T-helper 1 cell treated with Interleukin-12 subunit alpha and Interleukin-12 subunit beta and Interleukin-4 antibody, amounts not matched to agents 30 ng/mL and 1 ng/mL, for 36 hours (primary cell): ENCODE measurements around the gene CLIC4. TPM values are rescaled to one million over a fixed set of nuclear protein-coding genes. Genes with fewer than 3 reads are reported as not detected.
"Not testable (repeated sequence)": the region's sequence is repeated elsewhere in the genome, so short reads cannot be mapped to it uniquely, and the experiment has no call there.

Source experiments
- intact Hi-C: fragments of 100-400 bp; cut with micrococcal nuclease; formaldehyde crosslinking; loops from one replicate; pipeline ENCODE4 v1.15.1; 2024
- total RNA-seq: library from RNA; stranded (reverse); gene quantifications from 2 replicates; pipeline ENCODE4 v1.2.3, GENCODE V29; 2022

CLIC4 gene
- total RNA-seq, 1 donor from 2014 or later: 26.9 TPM

DNA sequence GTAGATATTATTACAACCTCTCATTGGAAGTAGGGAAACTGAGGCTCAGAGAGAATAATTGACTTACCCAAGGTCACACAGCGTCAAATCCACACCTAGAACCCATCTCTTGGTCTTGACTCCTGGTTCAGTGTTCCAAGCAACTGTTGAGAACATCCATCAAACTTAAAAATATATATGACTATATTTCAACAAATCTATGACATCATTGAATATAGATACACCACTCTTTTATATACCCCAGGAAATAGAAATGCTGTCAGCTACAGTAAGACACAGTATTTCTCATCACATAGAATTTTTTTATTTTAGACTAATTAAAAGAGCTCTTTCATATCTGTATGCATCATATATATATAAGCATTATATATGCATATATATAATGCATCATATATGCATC lies 127.9 kb downstream of the CLIC4 start:
- intact Hi-C loops: no loop called here

DNA sequence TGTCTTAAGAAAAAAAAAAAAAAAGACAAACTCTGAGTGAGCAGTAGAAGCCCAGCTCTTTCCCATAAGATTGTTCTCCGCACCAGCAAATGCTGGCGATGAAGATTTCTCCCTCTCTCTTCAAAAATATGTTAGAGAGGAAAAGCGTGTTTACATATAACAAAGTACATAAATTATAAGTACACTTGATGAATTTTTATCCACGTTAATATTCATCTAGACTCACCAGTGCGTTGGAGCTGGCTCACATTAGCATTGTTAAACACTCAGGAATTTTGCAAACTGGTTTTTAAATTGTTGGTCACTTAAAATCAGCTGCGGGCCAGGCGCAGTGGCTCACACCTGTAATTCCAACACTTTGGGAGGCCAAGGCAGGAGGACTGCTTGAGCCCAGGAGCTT lies 128.8 kb downstream of the CLIC4 start:
- intact Hi-C loops: no loop called here

DNA sequence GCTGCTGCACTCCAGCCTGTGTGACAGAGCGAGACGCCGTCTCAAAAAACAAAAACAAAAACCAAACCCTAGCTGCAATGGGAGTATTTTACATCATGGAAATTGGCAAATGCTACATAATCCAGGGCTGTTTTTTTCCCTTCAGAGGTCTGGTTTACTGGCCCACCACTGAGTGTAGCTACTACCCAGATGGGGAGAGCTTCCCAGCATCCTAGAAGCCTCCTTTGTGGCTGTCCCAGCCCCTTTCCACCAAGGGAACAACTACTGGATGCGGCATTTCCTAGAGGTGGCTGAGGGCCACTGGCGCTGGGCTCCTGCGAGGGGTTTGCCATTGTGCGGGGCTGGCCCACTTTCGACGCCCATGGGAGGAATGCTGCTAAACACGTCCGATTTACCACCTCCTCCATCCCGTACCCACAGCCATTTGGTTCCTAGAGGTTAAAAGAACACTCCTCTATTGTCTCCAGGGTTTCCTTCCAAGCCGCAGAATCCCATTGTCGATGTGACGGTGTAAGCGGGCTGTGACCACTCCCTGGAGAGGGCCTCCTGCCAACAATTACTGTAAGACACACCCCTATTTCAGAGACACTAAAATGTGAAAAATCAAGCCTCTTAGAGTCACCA lies 129.5 kb downstream of the CLIC4 start:
- intact Hi-C loops: no loop called here

DNA sequence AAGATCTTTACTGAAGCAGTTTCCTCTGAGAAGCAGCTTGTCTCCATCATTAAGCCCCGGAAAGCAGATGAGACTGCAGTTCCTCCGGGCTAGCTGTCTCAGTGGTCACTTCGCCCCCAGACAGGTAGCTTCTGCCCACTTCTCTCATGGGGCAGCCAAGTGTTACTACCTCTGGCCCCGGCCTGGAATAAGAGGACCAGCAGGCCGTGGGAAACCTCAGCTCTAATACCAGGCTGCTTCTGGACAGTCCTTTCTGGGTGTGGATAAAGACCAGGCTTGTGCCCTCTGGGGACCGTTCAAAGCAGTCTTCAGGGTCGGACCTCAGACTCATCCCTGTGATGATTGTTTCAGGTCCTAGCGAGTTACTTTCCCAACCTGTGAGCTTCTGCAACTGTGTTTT lies 130.0 kb downstream of the CLIC4 start:
- intact Hi-C loops: no loop called here

DNA sequence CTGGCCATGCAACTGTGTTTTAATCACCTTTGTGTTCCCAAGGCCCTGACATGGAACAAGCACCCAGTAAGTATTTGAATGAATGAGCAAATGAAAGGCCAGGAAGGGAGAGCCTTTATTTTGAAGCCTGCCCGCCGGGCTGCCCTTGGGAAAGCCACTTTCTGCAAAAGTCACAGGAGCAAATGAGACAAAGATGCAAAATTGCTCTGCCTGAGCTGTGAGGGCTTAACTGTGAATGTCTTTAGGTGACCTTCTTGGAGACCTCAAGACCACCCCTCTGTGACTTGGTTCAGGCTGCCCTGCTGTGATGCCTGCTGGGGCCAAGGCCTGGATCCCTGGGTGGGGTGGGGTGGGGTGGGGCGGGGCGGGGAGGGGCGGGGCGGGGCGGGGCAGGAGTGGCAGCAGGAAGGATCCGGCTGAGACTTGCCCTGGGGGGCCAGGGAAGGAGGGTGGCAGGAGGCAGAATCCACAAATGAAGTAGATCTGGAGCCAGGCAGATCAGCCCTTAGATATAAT lies 130.8 kb downstream of the CLIC4 start:
- intact Hi-C loops: no loop called here

DNA sequence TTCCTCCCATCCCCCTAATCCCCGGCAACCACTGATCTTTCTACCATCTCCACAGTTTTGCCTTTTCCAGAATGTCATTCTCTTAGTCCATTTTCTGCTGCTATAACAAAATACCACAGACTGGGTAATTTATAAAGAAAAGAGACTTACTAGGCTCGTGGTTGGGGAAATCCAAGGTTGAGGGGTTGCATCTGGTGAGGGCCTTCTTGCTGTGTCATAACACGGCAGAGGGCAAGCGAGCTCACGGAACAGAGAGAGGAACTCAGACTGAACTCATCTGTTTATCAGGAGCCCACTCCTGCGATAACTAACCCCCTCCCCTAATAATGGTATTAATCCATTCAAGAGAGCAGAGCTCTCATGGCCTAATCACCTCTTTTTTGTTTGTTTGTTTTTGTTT lies 132.8 kb downstream of the CLIC4 start:
- intact Hi-C loops: no loop called here

DNA sequence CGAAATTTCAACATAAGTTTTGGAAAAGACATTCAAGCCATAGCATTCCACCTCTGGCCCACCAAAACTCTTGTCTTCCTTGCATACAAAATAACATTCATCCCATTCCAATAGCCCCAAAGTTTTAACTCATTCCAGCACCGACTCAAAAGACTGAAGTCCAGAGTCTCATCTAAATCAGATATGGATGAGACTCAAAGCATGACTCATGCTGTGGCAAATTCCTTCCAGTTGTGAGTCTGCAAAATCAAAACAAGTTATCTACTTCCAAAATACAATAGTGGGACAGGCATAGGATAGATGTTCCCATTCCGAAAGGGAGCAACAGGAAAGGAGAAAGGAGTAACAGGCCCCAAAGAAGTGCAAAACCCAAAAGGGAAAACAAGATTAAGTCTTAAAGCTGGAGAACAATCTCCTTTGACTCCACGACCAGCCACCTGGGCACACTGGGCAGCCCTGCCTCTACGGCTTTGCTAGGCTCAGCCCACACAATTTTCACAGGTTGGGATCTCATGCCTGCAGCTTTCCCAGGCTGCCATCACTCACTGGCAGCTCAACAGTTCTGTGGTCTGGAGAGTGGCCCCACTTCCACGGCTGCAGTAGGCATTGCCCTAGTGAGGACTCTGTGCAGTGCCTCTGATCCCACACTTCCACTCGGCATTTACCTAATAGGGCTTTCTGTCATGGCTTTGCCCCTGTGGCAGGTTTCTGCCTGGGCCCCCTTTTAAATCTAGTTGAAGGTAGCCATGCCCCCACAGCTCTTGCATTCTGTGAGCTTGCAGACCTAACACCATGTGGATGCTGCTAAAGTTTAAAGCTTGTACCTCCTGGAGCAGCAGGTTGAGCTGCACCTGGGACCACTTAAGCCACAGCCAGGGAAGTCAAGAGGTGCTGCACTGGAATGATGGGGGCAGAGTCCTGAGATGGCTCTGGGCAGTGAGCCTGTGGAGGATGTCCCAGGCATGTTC lies 133.8 kb downstream of the CLIC4 start:
- intact Hi-C loops: no loop called here

DNA sequence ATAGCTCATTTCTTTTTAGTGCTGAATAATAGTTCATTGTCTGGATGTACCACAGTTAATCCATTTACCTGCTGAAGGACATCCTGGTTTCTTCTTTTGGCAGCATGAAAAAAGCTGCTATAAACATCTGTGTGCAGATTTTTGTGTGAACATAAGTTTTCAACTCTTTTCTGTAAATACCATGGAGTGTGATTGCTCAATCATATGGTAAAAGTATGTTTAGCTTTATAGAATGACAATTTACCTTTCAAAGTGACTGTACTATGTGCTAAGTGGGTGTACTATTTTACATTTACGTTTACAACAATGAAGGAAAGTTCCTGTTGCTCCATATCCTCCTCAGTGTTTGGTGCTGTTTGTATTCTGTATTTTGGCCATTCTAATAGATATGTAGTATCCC lies 135.8 kb downstream of the CLIC4 start:
- intact Hi-C loops: no loop called here

DNA sequence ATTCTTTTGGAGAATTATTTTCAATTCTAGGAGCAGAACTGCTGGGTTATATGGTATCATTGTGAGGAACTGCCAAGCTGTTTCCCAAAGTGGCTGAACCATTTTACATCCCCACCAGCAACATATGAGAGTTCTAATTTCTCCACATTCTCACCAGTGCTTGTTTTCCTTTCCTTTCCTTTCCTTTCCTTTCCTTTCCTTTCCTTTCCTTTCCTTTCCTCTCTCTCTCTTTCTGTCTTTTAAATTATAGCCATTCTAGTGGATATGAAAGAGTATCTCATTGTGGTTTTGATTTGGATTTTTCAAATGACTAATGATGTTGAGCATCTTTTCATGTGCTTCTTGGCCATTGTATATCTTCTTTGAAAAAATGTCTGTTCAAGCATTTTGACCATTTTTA lies 139.5 kb downstream of the CLIC4 start:
- intact Hi-C loops: no loop called here

DNA sequence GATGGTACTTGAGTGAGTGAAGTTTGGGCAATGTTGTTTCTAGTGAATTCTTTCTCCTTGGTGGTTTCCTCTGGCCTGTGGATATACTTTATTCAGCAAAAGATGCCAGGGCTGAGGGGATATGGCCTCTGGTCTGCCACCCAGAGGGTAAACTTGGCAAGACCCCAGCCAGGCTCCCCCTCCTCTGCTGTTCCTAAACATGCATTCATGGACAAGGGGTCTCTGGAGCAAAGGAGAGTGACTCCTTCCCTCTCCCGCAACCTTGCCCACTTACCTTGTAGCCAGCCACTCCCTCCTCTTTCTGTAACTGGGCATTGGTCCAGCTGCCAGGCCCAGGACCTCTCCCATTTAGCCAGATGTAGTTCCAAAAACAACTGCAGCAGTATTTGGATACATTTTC lies 141.0 kb downstream of the CLIC4 start:
- intact Hi-C loops: no loop called here

DNA sequence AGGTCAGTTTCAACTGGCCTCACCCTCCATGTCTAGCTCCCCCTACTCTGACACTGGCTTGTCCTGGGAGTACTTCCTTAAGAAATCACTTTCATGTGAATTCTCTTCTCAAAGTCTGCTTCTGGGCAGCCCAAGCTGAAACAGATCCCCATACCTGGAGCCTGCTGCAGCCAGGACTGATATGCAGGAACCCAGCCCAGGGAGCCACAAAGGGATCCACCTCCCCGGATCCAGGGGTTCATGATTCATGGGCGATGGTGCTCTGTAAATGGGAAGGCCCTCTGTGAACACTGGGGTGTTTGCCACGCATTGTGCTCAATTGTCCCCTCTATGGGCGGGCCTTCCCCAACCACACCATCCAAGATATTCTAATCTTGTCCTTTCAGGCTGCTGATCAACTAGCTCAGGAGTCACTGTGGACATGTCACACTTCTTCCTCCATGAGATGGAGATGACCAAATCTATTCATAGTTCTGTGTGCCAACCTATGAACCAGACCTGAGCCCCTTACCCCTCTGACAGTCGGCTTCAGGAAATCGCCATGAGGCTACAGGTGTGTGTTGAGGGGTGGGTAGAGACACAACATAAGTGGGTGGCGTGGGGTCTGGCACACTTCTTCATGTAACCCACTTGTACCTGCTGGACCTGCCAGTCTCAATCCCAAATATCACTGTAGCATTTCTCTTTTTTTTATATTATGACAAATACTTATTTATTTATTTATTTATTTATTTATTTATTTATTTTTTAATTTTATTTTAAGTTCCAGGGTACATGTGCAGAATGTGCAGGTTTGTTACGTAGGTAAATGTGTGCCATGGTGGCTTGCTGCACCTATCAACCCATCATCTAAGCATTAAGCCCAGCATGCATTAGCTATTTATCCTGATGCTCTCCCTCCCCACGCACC lies 143.1 kb downstream of the CLIC4 start:
- intact Hi-C loops: no loop called here

DNA sequence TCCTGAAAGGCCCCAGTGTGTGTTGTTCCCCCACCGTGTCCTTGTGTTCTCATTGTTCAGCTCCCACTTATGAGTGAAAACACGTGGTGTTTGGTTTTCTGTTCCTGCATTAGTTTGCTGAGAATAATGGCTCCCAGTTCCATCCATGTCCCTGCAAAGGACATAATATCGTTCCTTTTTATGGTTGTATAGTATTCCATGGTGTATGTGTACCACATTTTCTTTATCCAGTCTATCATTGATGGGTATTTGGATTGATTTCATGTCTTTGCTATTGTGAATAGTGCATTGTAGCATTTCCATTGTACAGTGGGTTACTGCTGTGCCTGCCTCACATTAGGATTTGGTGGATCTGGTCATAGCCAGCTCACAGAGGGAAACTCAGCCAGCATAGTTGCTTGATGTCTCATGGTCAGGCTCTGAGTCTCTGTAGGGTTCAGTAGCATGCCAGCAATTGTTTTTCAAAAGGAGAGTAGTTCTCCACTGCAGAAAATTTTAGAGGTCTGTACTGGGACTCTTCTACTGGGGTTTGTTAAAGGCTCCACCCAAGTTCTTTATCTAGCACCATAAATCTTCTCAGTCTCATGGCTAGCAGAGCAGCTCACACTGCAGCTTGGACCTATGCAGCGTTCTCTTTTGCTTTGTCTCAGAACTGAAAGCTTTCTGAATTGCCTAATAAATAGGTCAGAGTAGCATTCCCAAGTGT lies 143.9 kb downstream of the CLIC4 start:
- intact Hi-C loops: no loop called here

DNA sequence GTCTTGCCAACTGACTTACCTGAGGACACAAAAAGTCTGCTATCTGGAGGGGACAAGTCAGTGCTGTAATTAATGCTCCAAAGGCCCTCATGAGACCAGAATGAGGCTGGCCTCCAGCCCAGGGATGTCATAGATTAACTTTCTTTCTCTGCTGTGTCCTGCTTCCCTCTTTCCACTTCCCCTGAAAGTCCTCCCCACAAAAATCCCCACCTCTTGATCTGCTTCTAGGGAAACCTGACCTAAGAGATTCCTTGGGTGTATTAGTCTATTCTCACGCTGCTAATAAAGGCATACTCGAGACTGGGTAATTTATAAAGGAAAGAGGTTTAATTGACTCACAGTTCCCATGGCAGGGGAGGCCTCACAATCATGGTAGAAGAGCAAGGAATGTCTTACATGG lies 145.6 kb downstream of the CLIC4 start:
- intact Hi-C loops: no loop called here

DNA sequence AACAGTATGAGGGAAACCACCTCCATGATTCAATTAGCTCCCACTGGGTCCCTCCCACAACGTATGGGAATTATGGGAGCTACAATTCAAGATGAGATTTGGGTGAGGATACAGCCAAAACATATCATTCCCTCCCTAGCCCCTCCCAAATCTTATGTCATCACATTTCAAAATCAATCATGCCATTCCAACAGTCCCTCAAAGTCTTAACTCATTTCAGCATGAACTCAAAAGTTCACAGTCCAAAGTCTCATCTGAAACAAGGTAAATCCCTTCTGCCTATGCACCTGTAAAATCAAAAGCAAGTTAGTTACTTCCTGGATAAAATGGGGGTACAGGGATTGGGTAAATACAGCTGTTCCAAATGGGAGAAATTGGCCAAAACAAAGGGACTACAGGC lies 146.1 kb downstream of the CLIC4 start:
- intact Hi-C loops: not testable (repeated sequence)

DNA sequence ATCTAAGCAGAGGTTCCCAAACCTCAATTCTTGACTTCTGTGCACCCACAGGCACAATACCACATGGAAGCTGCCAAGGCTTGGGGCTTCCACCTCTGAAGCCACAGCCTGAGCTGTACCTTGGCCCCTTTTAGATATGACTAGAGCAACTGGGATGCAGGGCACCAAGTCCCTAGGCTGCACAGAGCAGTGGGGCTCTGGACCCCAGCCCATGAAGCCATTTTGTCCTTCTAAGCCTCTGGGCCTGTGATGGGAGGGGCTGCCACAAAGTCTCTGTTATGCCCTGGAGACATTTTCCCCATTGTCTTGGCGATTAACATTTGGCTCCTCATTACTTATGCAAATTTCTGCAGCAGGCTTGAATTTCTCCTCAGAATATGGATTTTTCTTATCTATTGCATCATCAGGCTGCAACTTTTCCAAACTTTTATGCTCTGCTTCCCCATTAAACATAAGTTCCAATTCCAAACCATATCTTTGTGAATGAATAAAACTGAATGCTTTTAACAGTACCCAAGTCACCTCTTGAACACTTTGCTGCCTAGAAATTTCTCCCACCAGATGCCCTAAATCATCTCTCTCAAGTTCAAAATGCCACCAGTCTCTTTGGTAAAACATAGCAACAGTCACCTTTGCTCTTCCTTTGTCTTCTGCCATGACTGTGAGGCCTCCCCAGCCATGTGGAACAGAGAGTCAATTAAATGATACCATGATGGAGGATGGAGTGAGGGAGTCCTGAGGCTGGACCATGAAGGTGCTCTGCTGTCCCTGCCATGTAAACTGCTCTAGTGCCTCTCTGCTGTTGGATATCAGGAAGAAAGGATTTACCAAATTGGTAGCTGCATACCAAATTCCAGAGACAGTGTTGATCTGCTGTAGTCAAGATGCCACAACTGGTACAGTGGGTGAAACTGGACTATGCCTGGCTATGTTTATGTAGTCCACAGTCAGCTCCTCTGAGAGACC lies 147.2 kb downstream of the CLIC4 start:
- intact Hi-C loops: no loop called here

DNA sequence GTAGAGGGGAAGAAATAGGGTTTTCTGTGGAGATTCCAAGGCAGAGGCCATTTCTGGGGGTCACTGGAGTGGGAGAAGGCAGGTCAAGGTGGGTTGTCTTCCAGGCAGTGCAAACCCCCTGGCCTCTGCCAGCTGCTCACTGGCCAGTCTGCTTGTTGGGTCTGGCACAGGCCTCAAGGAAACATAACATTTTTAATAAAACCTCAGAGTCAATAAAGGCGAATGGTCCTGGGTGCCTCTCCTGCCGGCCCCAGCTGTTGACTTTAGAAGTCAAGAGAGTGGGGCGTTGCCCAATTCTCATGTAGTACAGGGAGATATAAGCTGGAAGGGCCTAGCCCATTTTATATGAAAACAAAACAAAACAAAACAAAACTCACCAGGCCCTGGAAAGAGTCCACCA lies 148.2 kb downstream of the CLIC4 start:
- intact Hi-C loops: no loop called here
